ENCODE measurements around the gene BANF2. TPM values are rescaled to one million over a fixed set of nuclear protein-coding genes. Genes with fewer than 3 reads are reported as not detected.
"Not testable (repeated sequence)": the region's sequence is repeated elsewhere in the genome, so short reads cannot be mapped to it uniquely, and the experiment has no call there.

Gene BANF2
- total RNA-seq, 2 experiments from 2014 or later, result not detected

DNA sequence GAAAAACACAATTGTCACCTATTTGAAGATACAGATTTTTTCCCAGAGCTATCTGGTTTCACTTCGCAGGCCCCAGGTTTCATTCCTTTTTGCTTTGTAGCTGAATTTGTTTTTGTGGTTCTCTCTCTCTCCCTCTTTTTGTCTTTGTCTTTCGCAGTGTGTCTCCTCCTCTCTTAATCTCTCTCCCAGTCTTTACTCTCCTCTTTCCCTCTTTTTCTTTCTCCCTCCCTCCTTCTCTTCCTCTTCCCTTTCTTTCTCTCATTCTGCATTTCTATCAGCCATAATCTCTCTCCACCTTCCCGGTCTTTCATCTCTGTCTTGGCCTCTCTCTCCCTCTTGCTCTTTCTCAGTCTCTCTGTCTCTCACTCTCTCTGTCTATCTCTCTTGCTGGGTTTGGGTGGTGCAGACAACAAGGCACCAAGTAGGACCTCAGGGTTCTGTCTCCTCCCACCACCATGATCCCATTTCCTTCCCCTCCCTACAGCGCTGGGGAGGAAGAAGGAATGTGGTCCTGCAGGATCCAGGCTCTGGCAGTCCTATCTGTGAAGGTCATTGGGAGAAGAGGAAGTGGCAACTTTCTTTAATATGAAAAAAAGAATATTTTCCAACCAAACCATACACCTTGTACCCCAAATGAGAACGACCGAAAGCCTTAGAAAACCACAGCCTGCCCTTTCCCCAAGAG, 63.2 kb downstream of the BANF2 start:
- CTCF ChIA-PET, result no interaction called here
- no peak for ATAC-seq
- Mint-ChIP-seq H3K9me3 (ENCODE audit: low read depth) (no peaks in the 10 kb centered on the region), H3K4me1 (no peaks in the 10 kb centered on the region), H3K36me3 (no peaks in the 10 kb centered on the region), H3K27me3 (peaks cover 3% of the 10 kb centered on the region), H3K27ac (no peak overlapping the region), H3K4me3 (no peak overlapping the region)
- no peak for DNase-seq

DNA sequence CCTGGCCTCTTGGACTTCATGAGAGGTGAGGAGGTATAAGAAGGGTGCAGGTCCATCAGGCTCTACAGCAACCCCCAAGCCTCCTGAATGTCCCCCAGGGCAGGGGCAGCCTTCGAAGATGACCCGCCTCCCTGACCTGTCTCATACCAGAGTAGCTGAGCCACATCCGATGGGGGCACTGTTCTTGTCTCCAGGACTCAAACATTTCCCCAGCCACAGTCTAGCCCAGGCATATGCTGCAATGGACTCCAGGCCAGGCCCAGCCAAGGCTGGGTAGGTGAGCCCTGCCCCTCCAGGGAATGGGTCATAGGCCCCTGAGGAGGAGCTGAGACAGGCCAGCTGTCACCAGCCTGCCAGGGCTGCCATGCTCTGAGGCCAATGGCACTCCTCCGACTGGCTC, 65.3 kb downstream of the BANF2 start:
- DNase-seq (no peak), ATAC-seq (no peak)
- Mint-ChIP-seq H3K36me3 (no peaks in the 10 kb centered on the region), H3K9me3 (ENCODE audit: low read depth) (no peaks in the 10 kb centered on the region), H3K27me3 (peaks cover 6% of the 10 kb centered on the region), H3K27ac (no peak overlapping the region), H3K4me3 (no peak overlapping the region), H3K4me1 (no peaks in the 10 kb centered on the region)
- CTCF ChIA-PET, result no interaction called here

DNA sequence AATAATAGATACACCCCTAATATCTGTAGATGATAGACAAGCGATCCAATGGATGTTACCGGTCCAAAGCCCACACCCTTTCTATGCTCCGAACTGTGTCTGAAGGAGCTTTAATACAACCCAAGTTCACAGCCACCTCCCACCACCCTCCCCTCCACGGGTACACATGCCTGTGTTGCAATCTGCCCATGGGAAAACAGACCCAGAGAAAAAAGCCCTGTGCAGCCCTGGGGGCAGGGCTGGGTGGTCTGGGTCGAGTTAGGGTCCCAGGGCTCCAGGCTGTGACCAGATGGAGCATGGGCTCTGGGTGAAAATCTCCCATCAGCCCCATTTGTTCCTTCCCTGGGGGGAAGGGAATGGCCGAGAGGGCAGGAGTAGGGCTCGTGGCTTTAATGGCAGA, 65.8 kb downstream of the BANF2 start:
- H3K27me3 Mint-ChIP-seq, result peaks cover 6% of the 10 kb centered on the region
- H3K36me3 Mint-ChIP-seq, result no peaks in the 10 kb centered on the region
- no peak for DNase-seq
- H3K4me3 Mint-ChIP-seq, result no peak overlapping the region
- no peaks in the 10 kb centered on the region for H3K4me1 Mint-ChIP-seq
- no peak overlapping the region for H3K27ac Mint-ChIP-seq
- H3K9me3 Mint-ChIP-seq (ENCODE audit: low read depth), result no peaks in the 10 kb centered on the region
- ATAC-seq, result no peak
- CTCF ChIA-PET, result no interaction called here

DNA sequence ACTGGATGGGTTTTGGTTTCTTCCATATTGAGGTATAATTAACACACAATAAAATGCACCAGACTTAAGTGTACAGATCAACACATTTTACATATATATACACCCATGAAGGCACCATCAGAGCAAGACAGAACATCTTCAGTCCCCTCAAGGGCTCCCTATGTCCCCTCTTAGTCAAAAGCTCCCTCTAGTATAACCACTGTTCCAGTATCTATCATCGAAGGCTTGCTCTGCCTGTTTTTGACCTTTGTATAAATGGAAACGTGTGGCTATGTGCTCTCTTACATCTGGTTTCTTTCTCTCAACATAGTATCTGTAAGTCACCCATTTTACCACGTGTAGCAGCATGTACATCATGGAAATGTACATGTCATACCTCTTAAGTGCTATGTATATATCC, 66.5 kb downstream of the BANF2 start:
- CTCF ChIA-PET, result no interaction called here

DNA sequence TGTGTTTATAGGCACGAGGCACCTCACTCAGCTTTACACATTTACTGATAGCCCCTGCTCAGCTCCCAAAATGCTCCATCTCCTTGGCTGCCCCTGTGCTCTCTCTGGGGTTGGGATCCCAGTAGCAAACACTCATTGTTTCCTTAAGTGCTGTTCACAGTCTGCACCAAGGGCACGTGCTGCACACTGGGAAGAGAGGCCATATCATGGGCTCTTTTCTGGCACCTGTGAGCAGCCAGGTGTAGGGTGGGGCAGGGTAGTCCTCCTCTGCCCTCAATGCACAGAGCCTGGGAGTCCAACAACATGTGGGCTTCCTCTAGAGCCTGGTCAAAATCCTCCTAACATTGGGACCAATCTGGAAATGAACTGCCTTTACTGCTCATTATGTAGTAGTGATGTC, 67.9 kb downstream of the BANF2 start:
- Mint-ChIP-seq H3K36me3 (no peaks in the 10 kb centered on the region), H3K27ac (no peak overlapping the region)

More for the DNA sequence above, 66.5 kb downstream of the BANF2 start:
- ATAC-seq (no peak), DNase-seq (no peak)
- Mint-ChIP-seq H3K4me3 (no peak overlapping the region), H3K27me3 (peaks cover 6% of the 10 kb centered on the region), H3K4me1 (no peaks in the 10 kb centered on the region), H3K27ac (no peak overlapping the region), H3K36me3 (no peaks in the 10 kb centered on the region), H3K9me3 (ENCODE audit: low read depth) (no peaks in the 10 kb centered on the region)

DNA sequence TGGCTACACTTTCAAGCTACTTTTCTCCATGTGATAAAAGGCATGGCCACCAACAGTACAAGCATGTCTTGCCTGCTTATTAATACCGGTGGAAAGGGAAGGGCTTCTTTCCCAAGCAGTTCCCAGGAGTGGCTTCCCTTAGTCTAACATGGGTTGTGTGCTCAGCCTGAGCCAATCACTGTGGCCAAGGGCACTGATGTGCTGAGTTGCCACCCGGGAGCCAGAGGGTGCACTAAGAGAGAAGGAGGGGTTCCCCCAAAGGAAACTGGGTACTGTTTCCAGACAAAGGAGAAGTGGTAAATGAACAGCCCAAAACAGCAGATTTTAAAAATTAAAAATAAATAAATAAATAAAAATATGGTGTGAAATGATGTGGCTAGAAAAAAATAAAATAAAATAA, 68.5 kb downstream of the BANF2 start:
- Mint-ChIP-seq H3K4me1 (no peaks in the 10 kb centered on the region), H3K27ac (no peak overlapping the region), H3K9me3 (ENCODE audit: low read depth) (no peaks in the 10 kb centered on the region), H3K27me3 (peaks cover 12% of the 10 kb centered on the region), H3K36me3 (no peaks in the 10 kb centered on the region), H3K4me3 (no peak overlapping the region)
- CTCF ChIA-PET, result no interaction called here
- DNase-seq, result no peak
- no peak for ATAC-seq

More for the DNA sequence above, 67.9 kb downstream of the BANF2 start:
- H3K27me3 Mint-ChIP-seq, result peaks cover 11% of the 10 kb centered on the region
- DNase-seq (no peak), ATAC-seq (no peak)
- no peaks in the 10 kb centered on the region for H3K4me1 Mint-ChIP-seq
- no peak overlapping the region for H3K4me3 Mint-ChIP-seq
- H3K9me3 Mint-ChIP-seq (ENCODE audit: low read depth), result no peaks in the 10 kb centered on the region
- CTCF ChIA-PET, result no interaction called here

DNA sequence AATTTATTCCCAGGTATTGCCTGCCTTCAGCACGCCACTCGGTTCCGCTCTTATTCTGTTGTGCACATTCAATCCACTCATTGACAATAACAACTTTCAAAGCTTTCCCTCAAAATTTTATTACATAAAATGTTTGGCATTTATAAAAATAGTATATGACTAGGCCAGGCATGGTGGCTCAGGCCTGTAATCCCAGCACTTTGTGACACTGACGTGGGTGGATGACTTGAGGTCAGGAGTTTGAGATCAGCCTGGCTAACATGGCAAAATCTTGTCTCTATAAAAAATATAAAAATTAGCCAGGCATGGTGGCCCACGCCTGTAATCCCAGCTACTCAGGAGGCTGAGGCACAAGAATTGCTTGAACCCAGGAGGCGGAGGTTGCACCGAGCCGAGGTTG, 70.0 kb downstream of the BANF2 start:
- ATAC-seq; H3K4me3 Mint-ChIP-seq; CTCF ChIA-PET; H3K36me3 Mint-ChIP-seq; H3K27ac Mint-ChIP-seq; H3K4me1 Mint-ChIP-seq; DNase-seq; H3K9me3 Mint-ChIP-seq (ENCODE audit: low read depth): not testable (repeated sequence)
- H3K27me3 Mint-ChIP-seq, result peaks cover 14% of the 10 kb centered on the region

DNA sequence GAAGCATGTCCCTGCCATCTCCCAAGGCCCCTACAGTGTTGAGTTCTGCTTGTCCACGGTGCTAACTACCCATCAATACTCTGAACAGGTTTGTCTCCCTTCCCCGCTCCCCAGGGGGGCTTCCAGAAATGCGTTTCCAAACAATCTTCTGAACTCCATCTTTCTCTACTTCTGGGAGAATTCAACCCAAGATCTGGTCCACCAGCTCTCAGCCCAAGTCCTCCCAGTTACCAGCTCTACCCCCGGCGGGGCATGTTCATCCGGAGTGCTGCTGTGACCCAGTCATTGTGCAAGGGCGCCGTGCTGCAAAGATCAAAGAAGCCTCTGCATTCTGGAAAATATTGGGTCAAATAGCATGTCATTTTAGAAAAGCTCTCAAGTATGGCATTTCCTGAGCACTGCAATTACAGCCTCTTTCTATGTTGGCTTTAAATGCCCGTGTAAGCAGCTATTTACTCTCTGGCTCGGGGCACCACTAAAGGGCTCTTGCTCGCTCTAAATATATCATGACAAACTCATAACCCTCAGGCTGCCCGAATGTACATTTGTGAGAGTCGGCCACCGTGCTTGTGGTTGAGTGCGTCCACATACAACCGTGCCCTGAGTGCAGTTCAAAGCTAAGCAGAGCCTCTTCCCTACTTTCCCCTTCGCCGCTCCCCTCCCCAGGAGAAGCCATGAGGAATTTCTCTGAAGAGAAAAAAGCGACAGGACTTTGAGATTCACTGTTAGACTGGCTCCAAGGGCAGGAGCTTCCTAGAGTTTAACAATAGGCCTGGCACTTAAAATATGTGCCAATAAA, 71.6 kb downstream of the BANF2 start:
- H3K4me3 Mint-ChIP-seq, result no peak overlapping the region
- H3K9me3 Mint-ChIP-seq (ENCODE audit: low read depth), result no peaks in the 10 kb centered on the region
- no peaks in the 10 kb centered on the region for H3K36me3 Mint-ChIP-seq
- no peak overlapping the region for H3K27ac Mint-ChIP-seq
- DNase-seq (no peak), ATAC-seq (no peak)
- H3K27me3 Mint-ChIP-seq, result peaks cover 15% of the 10 kb centered on the region
- CTCF ChIA-PET, result no interaction called here
- no peaks in the 10 kb centered on the region for H3K4me1 Mint-ChIP-seq

DNA sequence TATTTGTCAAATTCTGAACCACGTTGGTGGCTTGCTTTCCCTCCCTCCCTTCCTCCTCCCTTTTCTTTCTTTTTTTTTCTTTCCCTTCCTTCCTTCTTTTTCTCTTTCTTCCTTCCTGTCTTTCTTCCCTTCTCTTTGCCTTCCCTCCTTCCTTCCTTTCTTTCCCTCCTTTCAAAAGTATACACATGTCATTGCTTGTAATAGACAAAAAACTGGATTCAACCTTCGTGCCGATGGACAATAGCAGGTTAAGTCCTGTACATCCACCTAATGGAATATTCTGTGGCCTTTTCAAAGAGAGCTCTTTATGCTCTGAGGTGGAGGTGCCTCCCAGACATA, 72.2 kb downstream of the BANF2 start:
- Mint-ChIP-seq H3K27me3 (peaks cover 12% of the 10 kb centered on the region), H3K9me3 (ENCODE audit: low read depth) (no peaks in the 10 kb centered on the region), H3K27ac (no peak overlapping the region), H3K4me3 (no peak overlapping the region), H3K36me3 (no peaks in the 10 kb centered on the region), H3K4me1 (no peaks in the 10 kb centered on the region)
- no peak for ATAC-seq
- CTCF ChIA-PET, result no interaction called here
- no peak for DNase-seq

DNA sequence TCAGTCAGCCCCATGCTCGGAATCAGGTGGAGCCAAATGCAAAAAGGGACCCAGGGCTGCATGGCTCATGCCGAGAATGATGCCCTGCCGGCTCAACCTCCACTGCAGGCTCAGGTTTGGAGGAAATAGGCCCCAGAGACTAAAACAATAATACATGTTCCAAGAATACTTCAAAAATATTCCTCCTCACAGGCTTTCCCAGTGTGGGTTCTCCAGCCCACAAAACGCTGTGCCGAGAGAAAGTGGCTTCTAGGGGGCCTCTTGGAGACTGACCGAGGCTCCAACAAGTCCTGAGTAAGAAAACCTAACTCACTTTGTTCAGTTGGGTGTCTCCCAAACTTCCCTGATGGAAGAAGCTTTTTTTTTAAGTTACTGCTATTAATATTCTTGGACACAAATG, 73.9 kb downstream of the BANF2 start:
- no peak for DNase-seq
- Mint-ChIP-seq H3K36me3 (no peaks in the 10 kb centered on the region), H3K27me3 (peaks cover 12% of the 10 kb centered on the region), H3K4me3 (no peak overlapping the region), H3K4me1 (no peaks in the 10 kb centered on the region), H3K27ac (no peak overlapping the region), H3K9me3 (ENCODE audit: low read depth) (no peaks in the 10 kb centered on the region)
- CTCF ChIA-PET, result no interaction called here
- no peak for ATAC-seq

DNA sequence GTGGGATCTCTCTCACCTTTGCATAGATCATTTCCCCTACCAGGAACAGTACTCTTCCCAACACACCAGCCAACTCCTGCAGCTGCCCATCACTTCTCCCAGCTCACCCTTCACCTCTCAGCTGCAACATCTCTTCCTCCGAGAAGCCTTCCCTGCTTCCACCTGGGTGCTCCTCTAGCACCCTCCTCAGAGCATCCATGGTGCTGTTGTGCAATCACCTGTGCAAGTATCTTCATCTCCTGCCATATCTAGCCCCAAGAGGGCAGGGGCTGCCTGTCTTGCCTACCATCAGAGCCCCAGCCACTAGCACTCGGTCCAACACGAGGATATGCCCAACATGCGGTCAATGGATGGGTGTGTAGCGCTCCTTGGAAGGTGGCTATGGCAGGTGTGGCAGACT, 75.8 kb downstream of the BANF2 start:
- Mint-ChIP-seq H3K9me3 (ENCODE audit: low read depth) (no peaks in the 10 kb centered on the region), H3K4me1 (peaks cover 6% of the 10 kb centered on the region), H3K27me3 (peaks cover 9% of the 10 kb centered on the region), H3K27ac (no peak overlapping the region), H3K36me3 (no peaks in the 10 kb centered on the region), H3K4me3 (no peak overlapping the region)
- no peak for ATAC-seq
- CTCF ChIA-PET, result interaction anchor here (0.7 kb wide), 1 partner anchor 82 kb away, joined by 3 read pairs; no protein-coding TSS in a partner anchor
- DNase-seq, result no peak

DNA sequence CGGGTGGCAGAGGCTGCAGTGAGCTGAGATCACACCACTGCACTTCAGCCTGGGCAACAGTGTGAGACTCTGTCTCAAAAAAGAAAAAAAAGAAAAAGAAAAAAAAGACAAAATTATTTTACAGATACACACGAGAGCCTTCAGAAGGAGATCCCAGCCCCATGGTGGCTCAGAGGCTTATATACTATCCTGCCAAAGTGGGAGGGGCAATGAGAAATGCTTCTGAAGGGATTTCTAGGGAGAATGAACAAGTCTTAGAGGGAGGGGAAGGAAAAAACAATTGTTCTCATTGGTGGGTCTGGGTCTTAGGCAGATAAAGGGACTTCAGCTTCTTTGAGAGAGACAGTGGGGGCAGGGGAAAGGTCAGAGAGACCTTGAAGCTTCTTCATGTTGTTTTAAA, 76.8 kb downstream of the BANF2 start:
- no peak overlapping the region for H3K27ac Mint-ChIP-seq
- H3K36me3 Mint-ChIP-seq, result no peaks in the 10 kb centered on the region
- no peaks in the 10 kb centered on the region for H3K9me3 Mint-ChIP-seq (ENCODE audit: low read depth)
- H3K4me3 Mint-ChIP-seq, result no peak overlapping the region
- no peak for ATAC-seq
- peaks cover 6% of the 10 kb centered on the region for H3K4me1 Mint-ChIP-seq
- no peak for DNase-seq
- CTCF ChIA-PET, result no interaction called here
- H3K27me3 Mint-ChIP-seq, result peaks cover 9% of the 10 kb centered on the region

DNA sequence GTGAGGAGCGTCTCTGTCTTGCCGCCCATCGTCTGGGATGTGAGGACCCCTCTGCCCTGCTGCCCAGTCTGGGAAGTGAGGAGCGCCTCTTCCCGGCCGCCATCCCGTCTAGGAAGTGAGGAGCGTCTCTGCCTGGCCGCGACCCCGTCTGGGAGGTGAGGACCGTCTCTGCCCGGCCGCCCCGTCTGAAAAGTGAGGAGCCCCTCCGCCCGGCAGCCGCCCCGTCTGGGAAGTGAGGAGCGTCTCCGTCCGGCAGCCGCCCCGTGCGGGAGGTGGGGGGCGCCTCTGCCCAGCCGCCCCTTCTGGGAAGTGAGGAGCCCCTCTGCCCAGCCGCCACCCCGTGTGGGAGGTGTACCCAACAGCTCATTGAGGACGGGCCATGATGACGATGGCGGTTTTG, 79.2 kb downstream of the BANF2 start:
- DNase-seq; H3K27me3 Mint-ChIP-seq; H3K27ac Mint-ChIP-seq; H3K4me1 Mint-ChIP-seq; H3K4me3 Mint-ChIP-seq; H3K9me3 Mint-ChIP-seq (ENCODE audit: low read depth); ATAC-seq; H3K36me3 Mint-ChIP-seq; CTCF ChIA-PET: not testable (repeated sequence)

DNA sequence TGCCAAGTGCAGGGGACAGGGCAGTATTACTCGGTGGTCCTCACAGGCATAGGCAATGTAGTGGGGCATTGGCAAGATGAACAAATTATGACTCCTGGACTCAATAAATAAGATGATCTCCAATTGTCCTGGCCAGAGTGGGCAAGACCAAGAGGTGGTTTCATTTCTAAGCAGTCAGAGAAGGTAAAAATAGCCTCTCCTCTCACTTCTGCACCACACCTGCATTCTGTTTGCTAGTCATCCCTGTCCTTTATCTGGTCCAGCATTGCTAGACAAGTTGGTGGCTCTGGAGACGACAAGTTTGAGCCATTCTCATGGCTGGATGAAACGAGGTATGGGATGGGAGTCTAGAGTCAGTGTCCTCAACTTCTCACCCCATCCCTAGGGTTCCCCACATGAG, 83.0 kb downstream of the BANF2 start:
- no peaks in the 10 kb centered on the region for H3K9me3 Mint-ChIP-seq (ENCODE audit: low read depth)
- ATAC-seq (no peak), DNase-seq (no peak)
- peaks cover 9% of the 10 kb centered on the region for H3K27me3 Mint-ChIP-seq
- H3K4me1 Mint-ChIP-seq, result peaks cover 6% of the 10 kb centered on the region
- no peak overlapping the region for H3K27ac Mint-ChIP-seq
- no peaks in the 10 kb centered on the region for H3K36me3 Mint-ChIP-seq
- no peak overlapping the region for H3K4me3 Mint-ChIP-seq
- CTCF ChIA-PET, result interaction anchor here (0.8 kb wide), 1 partner anchor 156 kb away, joined by 3 read pairs; no protein-coding TSS in a partner anchor
